Measurements from ENCODE around the gene RPS6KA2. TPM values are rescaled to one million over a fixed set of nuclear protein-coding genes. Genes with fewer than 3 reads are reported as not detected.
"Not testable (repeated sequence)": the region's sequence is repeated elsewhere in the genome, so short reads cannot be mapped to it uniquely, and the experiment has no call there.

Gene RPS6KA2
- total and polyA plus RNA-seq, 2 experiments from 2014 or later = 12.5 to 25.3 TPM

- H3K27me3 ChIP-seq (ENCODE audit: insufficient read depth); H3K4me2 ChIP-seq; H3K4me3 Mint-ChIP-seq; H3K4me1 ChIP-seq (ENCODE audit: insufficient read depth); H3K4me3 ChIP-seq; H3K27ac Mint-ChIP-seq; H3K79me2 ChIP-seq (replicated peaks; ENCODE audit: insufficient read depth); H3K9me3 Mint-ChIP-seq; H3K9me2 ChIP-seq (ENCODE audit: insufficient read depth); ATAC-seq; DNase-seq (ENCODE audit: low spot score); H3F3A ChIP-seq (replicated peaks; ENCODE audit: low read depth); H2AFZ ChIP-seq; H3K27me3 Mint-ChIP-seq (ENCODE audit: insufficient read depth, low read depth, poor library complexity); H3K27ac ChIP-seq (ENCODE audit: low read depth); H4K20me1 ChIP-seq (replicated peaks; ENCODE audit: insufficient read depth); H3K4me1 Mint-ChIP-seq: not testable (repeated sequence)
- H3K36me3 ChIP-seq (ENCODE audit: insufficient read depth) = peaks cover 11% of the 10 kb centered on the region; the same call in 1 of the 2 replicates
- peaks cover 41% of the 10 kb centered on the region for H3K36me3 Mint-ChIP-seq (ENCODE audit: low read depth)
Observed at GRCh38 chr6:166529058-166529457, 98.0 kb downstream of the RPS6KA2 start.

GRCh38 chr6:166527849-166528248 is 99.2 kb downstream of the RPS6KA2 start:
- Histone ChIP-seq H3K9me2 (ENCODE audit: insufficient read depth) (no peaks in the 10 kb centered on the region), H3F3A (replicated peaks; ENCODE audit: low read depth) (no peaks in the 10 kb centered on the region), H4K20me1 (replicated peaks; ENCODE audit: insufficient read depth) (peaks cover 5% of the 10 kb centered on the region; the same call in 1 of the 2 replicates), H3K27ac (ENCODE audit: low read depth) (no peak overlapping the region), H3K4me1 (ENCODE audit: insufficient read depth) (no peaks in the 10 kb centered on the region), H3K4me2 (no peak overlapping the region), H3K4me3 (no peak overlapping the region), H2AFZ (no peak overlapping the region), H3K79me2 (replicated peaks; ENCODE audit: insufficient read depth) (no peaks in the 10 kb centered on the region), H3K36me3 (ENCODE audit: insufficient read depth) (peaks cover 11% of the 10 kb centered on the region; the same call in 1 of the 2 replicates), H3K27me3 (ENCODE audit: insufficient read depth) (no peaks in the 10 kb centered on the region)
- peaks cover 34% of the 10 kb centered on the region for H3K36me3 Mint-ChIP-seq (ENCODE audit: low read depth)
- peaks cover 3% of the 10 kb centered on the region for H3K27me3 Mint-ChIP-seq (ENCODE audit: insufficient read depth, low read depth, poor library complexity)
- DNase-seq (ENCODE audit: low spot score) = no peak
- peaks cover 9% of the 10 kb centered on the region for H3K4me1 Mint-ChIP-seq
- no peak for ATAC-seq
- no peaks in the 10 kb centered on the region for H3K9me3 Mint-ChIP-seq
- H3K27ac Mint-ChIP-seq = no peak overlapping the region
- no peak overlapping the region for H3K4me3 Mint-ChIP-seq
- TF ChIP-seq POLR2AphosphoS5 (IDR thresholded peaks at IDR 0.05; ENCODE audit: low read depth) (no peak), ETS1 (IDR thresholded peaks at IDR 0.05) (no peak), REST (IDR thresholded peaks at IDR 0.05; ENCODE audit: unreplicated experiment) (no peak), STAT1 (IDR thresholded peaks at IDR 0.05; ENCODE audit: unreplicated experiment) (no peak), CREB1 (CRISPR knock-in tag; IDR thresholded peaks at IDR 0.05; ENCODE audit: low read depth) (no peak), JUNB (IDR thresholded peaks at IDR 0.05; ENCODE audit: unreplicated experiment) (no peak), NANOG (IDR thresholded peaks at IDR 0.05; ENCODE audit: borderline replicate concordance) (no peak), CTCF (conservative IDR thresholded peaks at IDR 0.05; ENCODE audit: low read depth in 2 of 2) (no peak), EZH2 (IDR thresholded peaks at IDR 0.05; ENCODE audit: low read depth, unreplicated experiment) (no peak), ZNF462 (CRISPR knock-in tag; IDR thresholded peaks at IDR 0.05) (no peak)
